ENCODE measurements around the gene DSG3.

GRCh38 chr18:31487246-31488015 is 39.9 kb downstream of the DSG3 start:
- TF ChIP-seq CREB1 (IDR thresholded peaks at IDR 0.05; ENCODE audit: low read depth) (no peak), USF1 (IDR thresholded peaks at IDR 0.05) (no peak), TAF1 (IDR thresholded peaks at IDR 0.05; ENCODE audit: low read depth) (no peak), RAD21 (IDR thresholded peaks at IDR 0.05; ENCODE audit: low read depth) (no peak), YY1 (IDR thresholded peaks at IDR 0.05; ENCODE audit: low read depth) (no peak), EP300 (IDR thresholded peaks at IDR 0.05; ENCODE audit: borderline replicate concordance) (no peak), REST (IDR thresholded peaks at IDR 0.05; ENCODE audit: low read depth) (no peak), EGR1 (IDR thresholded peaks at IDR 0.05) (no peak), CEBPB (IDR thresholded peaks at IDR 0.05) (no peak)
